Measurements from ENCODE around the gene C1orf116. TPM values are rescaled to one million over a fixed set of nuclear protein-coding genes. Genes with fewer than 3 reads are reported as not detected.

Gene C1orf116
- total and polyA plus RNA-seq, 10 of the 15 experiments (the other 5 are each of a cell fraction or from before 2014, with no cell fraction given) = 0.01 to 0.08 TPM; not detected in 8

GRCh38 chr1:207021876-207022596 is 10.5 kb downstream of the C1orf116 start:
- intact Hi-C loops (cut with micrococcal nuclease; ENCODE audit: unreplicated experiment) = no loop called here
- H3K4me1 ChIP-seq (ENCODE audit: control insufficient read depth, insufficient read depth, low read length) = no peaks in the 10 kb centered on the region
- TF ChIP-seq, protein P1, sequence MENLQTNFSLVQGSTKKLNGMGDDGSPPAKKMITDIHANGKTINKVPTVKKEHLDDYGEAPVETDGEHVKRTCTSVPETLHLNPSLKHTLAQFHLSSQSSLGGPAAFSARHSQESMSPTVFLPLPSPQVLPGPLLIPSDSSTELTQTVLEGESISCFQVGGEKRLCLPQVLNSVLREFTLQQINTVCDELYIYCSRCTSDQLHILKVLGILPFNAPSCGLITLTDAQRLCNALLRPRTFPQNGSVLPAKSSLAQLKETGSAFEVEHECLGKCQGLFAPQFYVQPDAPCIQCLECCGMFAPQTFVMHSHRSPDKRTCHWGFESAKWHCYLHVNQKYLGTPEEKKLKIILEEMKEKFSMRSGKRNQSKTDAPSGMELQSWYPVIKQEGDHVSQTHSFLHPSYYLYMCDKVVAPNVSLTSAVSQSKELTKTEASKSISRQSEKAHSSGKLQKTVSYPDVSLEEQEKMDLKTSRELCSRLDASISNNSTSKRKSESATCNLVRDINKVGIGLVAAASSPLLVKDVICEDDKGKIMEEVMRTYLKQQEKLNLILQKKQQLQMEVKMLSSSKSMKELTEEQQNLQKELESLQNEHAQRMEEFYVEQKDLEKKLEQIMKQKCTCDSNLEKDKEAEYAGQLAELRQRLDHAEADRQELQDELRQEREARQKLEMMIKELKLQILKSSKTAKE (IDR thresholded peaks at IDR 0.05; ENCODE audit: low read depth, poor library complexity, severe bottlenecking) = no peak
- TF ChIP-seq BCLAF1 (IDR thresholded peaks at IDR 0.05) (no peak), ZNF207 (IDR thresholded peaks at IDR 0.05; ENCODE audit: borderline replicate concordance) (no peak), SREBF2 (IDR thresholded peaks at IDR 0.05; ENCODE audit: low read length) (no peak), SUPT20H (IDR thresholded peaks at IDR 0.05; ENCODE audit: borderline replicate concordance, control insufficient read depth, low read depth, low read length) (no peak), MTA2 (IDR thresholded peaks at IDR 0.05; ENCODE audit: low read depth) (no peak)
- no peak for ATAC-seq
- no peak overlapping the region for H3K27ac ChIP-seq (ENCODE audit: control insufficient read depth, insufficient read depth)
- H3K27me3 ChIP-seq (replicated peaks in 1 of 2; ENCODE audit: control insufficient read depth in 2 of 2, insufficient read depth in 2 of 2, low read length in 1 of 2) = peaks cover 0 to 8% of the 10 kb centered on the region in 2 experiments
- POLR2A ChIA-PET = interaction anchor here (0.6 kb wide), 1 partner anchor 113 kb away, joined by 3 read pairs; no protein-coding TSS in a partner anchor
- H2AFZ ChIP-seq (ENCODE audit: control insufficient read depth, low read depth, low read length) = no peak overlapping the region
- no peak overlapping the region for H3K9ac ChIP-seq (ENCODE audit: control insufficient read depth, insufficient read depth, low read length)
- H3K36me3 ChIP-seq (ENCODE audit: control insufficient read depth in 2 of 2, insufficient read depth in 2 of 2, low read length in 1 of 2) = no peaks in the 10 kb centered on the region
- no peak for DNase-seq (ENCODE audit: low read depth, low spot score)
- H3K9me3 ChIP-seq (replicated peaks; ENCODE audit: control insufficient read depth, insufficient read depth, low read length) = no peaks in the 10 kb centered on the region
- in situ Hi-C loops (cut with MboI) = no loop called here
- H4K20me1 ChIP-seq (ENCODE audit: control insufficient read depth, insufficient read depth) = no peaks in the 10 kb centered on the region
- 29% methylated on average over 15 of the region's 15 CpGs for WGBS (ENCODE audit: insufficient coverage, insufficient replicate concordance, low lambda C conversion rate, missing lambda C conversion rate)
- no peak for FAIRE-seq
- H3K4me3 ChIP-seq = no peak overlapping the region
- CTCF ChIA-PET = interaction anchor here (0.8 to 1.0 kb wide), 4 partner anchors 11 to 40 kb away, joined by 3 to 4 read pairs (median 3); partner anchors contain the start of gene C1orf116
- no peak overlapping the region for H3K4me2 ChIP-seq (ENCODE audit: control insufficient read depth, insufficient read depth)
- RAD21 ChIA-PET (ENCODE audit: unreplicated experiment) = no interaction called here
- SMC1A ChIA-PET (ENCODE audit: uncharacterized antibody, unreplicated experiment) = interaction anchor here (0.8 to 1.1 kb wide), 2 partner anchors 24 to 128 kb away, joined by 3 read pairs; no protein-coding TSS in a partner anchor
- H3K79me2 ChIP-seq (ENCODE audit: control insufficient read depth, insufficient read depth, low read length) = no peaks in the 10 kb centered on the region
- BruUV-seq (replicated peaks) = no TSS peak
